ENCODE measurements around the gene LAMA3. TPM values are rescaled to one million over a fixed set of nuclear protein-coding genes. Genes with fewer than 3 reads are reported as not detected.

The LAMA3 gene
- polyA plus RNA-seq, 1 of the 3 experiments (the other 2 are of a cell fraction) = 3.5 TPM

DNA sequence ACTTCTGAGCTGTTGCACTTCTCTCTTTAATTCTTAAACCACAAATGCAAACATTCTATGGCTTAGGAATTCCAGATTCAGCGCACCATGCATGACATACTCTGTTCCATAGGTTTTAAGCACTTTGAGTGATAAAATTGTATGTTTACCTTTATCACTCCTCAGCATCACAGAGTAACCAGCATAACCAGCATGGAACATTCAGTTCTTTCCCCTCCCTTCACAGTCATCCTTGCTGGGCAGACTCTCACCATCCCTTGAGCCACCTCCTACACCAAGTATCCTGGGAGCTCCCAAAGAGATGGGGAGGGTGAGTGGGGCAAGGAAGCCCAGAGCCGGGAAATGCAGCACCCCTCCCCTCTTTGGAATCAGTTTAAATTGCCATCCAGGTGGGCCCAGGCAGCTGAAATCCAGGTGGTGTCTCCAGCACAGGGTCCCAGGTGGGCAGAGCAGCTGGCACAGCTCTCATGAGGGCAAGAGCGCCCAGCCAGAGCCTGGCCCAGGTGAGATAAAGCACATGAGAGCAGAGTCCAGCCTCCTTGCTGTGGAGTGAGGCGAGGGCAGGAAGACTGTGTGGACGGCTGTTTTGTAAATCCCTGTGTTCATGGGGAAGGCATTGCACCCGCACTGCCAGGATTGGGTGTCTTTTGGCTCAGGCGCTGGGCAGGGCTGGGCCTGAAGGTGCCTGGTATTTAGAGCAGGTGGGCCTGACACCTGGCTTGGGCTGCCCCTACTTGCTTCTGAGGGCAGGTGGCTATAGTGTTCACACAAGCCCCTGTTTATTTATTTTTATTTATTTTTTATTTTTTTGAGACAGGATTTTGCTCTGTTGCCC, 36.8 kb downstream of the LAMA3 start:
- Histone ChIP-seq H3K9me2 (no peaks in the 10 kb centered on the region), H3K27me3 (ENCODE audit: insufficient read depth) (no peaks in the 10 kb centered on the region), H3K4me1 (ENCODE audit: control insufficient read depth in 1 of 2, insufficient read depth in 2 of 2, low read depth in 1 of 2, low read length in 1 of 2) (no peaks in the 10 kb centered on the region; a peak in 1 of 4 replicates), H3K9me3 (no peaks in the 10 kb centered on the region), H3K9ac (no peak overlapping the region), H3K4me3 (ENCODE audit: low read depth in 2 of 2, low read length in 1 of 2) (no peak overlapping the region), H3K79me2 (ENCODE audit: insufficient read depth) (no peaks in the 10 kb centered on the region), H4K20me1 (ENCODE audit: insufficient read depth) (no peaks in the 10 kb centered on the region), H2AFZ (ENCODE audit: low read depth) (no peak overlapping the region), H3F3A (replicated peaks; ENCODE audit: insufficient read depth) (no peaks in the 10 kb centered on the region), H3K4me2 (no peak overlapping the region), H3K27ac (ENCODE audit: low read depth in 2 of 2, low read length in 1 of 2) (no peak overlapping the region), H3K36me3 (replicated peaks in 1 of 2; ENCODE audit: control insufficient read depth in 1 of 2, insufficient read depth in 2 of 2, low read length in 1 of 2) (no peaks in the 10 kb centered on the region)
- WGBS (ENCODE audit: low lambda C conversion rate) = 91% methylated on average over 4 of the region's 7 CpGs
- TF ChIP-seq POLR2AphosphoS5 (IDR thresholded peaks at IDR 0.05; ENCODE audit: low read depth, low read length) (no peak), IRF3 (IDR thresholded peaks at IDR 0.05; ENCODE audit: low read depth, low read length) (no peak), FOSL2 (IDR thresholded peaks at IDR 0.05; ENCODE audit: borderline replicate concordance, low read depth) (no peak), REST (IDR thresholded peaks at IDR 0.05; ENCODE audit: low read depth, low read length) (no peak), MXI1 (IDR thresholded peaks at IDR 0.05; ENCODE audit: low read depth, low read length) (no peak), YY1 (IDR thresholded peaks at IDR 0.05; ENCODE audit: low read depth) (no peak), EZH2phosphoT487 (IDR thresholded peaks at IDR 0.05; ENCODE audit: borderline replicate concordance, low read depth) (no peak), RAD21 (IDR thresholded peaks at IDR 0.05; ENCODE audit: low read length) (no peak), TAF1 (IDR thresholded peaks at IDR 0.05; ENCODE audit: borderline replicate concordance, low read depth, low read length) (no peak), RCOR1 (IDR thresholded peaks at IDR 0.05; ENCODE audit: low read length) (no peak), GABPA (IDR thresholded peaks at IDR 0.05; ENCODE audit: low read depth) (no peak), RFX5 (IDR thresholded peaks at IDR 0.05; ENCODE audit: low read length) (no peak), CHD2 (IDR thresholded peaks at IDR 0.05; ENCODE audit: low read length, partially characterized antibody) (no peak), JUND (IDR thresholded peaks at IDR 0.05) (no peak), SMC3 (IDR thresholded peaks at IDR 0.05; ENCODE audit: low read depth, low read length) (no peak), USF1 (IDR thresholded peaks at IDR 0.05; ENCODE audit: borderline replicate concordance, low read depth) (no peak)
- TF ChIP-seq, protein P1, sequence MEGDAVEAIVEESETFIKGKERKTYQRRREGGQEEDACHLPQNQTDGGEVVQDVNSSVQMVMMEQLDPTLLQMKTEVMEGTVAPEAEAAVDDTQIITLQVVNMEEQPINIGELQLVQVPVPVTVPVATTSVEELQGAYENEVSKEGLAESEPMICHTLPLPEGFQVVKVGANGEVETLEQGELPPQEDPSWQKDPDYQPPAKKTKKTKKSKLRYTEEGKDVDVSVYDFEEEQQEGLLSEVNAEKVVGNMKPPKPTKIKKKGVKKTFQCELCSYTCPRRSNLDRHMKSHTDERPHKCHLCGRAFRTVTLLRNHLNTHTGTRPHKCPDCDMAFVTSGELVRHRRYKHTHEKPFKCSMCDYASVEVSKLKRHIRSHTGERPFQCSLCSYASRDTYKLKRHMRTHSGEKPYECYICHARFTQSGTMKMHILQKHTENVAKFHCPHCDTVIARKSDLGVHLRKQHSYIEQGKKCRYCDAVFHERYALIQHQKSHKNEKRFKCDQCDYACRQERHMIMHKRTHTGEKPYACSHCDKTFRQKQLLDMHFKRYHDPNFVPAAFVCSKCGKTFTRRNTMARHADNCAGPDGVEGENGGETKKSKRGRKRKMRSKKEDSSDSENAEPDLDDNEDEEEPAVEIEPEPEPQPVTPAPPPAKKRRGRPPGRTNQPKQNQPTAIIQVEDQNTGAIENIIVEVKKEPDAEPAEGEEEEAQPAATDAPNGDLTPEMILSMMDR (IDR thresholded peaks at IDR 0.05) = no peak
- TF ChIP-seq, protein P2, sequence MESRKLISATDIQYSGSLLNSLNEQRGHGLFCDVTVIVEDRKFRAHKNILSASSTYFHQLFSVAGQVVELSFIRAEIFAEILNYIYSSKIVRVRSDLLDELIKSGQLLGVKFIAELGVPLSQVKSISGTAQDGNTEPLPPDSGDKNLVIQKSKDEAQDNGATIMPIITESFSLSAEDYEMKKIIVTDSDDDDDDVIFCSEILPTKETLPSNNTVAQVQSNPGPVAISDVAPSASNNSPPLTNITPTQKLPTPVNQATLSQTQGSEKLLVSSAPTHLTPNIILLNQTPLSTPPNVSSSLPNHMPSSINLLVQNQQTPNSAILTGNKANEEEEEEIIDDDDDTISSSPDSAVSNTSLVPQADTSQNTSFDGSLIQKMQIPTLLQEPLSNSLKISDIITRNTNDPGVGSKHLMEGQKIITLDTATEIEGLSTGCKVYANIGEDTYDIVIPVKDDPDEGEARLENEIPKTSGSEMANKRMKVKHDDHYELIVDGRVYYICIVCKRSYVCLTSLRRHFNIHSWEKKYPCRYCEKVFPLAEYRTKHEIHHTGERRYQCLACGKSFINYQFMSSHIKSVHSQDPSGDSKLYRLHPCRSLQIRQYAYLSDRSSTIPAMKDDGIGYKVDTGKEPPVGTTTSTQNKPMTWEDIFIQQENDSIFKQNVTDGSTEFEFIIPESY (IDR thresholded peaks at IDR 0.05; ENCODE audit: borderline replicate concordance, low read depth) = no peak
- no peak for DNase-seq
- CTCF ChIA-PET = interaction anchor here (1.1 kb wide), 1 partner anchor 22 kb away, joined by 4 read pairs; no protein-coding TSS in a partner anchor
- POLR2A ChIA-PET = no interaction called here

Measured in SK-N-SH (cell line).